Measurements from ENCODE around the gene TNRC6C.
A peak's percentile ranks its signal among the peaks of the same experiment; 100 is the strongest.

The TNRC6C gene

GRCh38 chr17:78031435-78031834 is 72.9 kb downstream of the TNRC6C start:
- no peak for TF ChIP-seq CTCF (conservative IDR thresholded peaks at IDR 0.05)
- no peak overlapping the region for H3K27ac ChIP-seq

GRCh38 chr17:78032166-78032565 is 73.7 kb downstream of the TNRC6C start:
- no peak overlapping the region for H3K27ac ChIP-seq
- TF ChIP-seq ZFX (IDR thresholded peaks at IDR 0.05): no peak
- TF ChIP-seq CTCF (conservative IDR thresholded peaks at IDR 0.05): no peak

GRCh38 chr17:78034429-78035091 is 76.1 kb downstream of the TNRC6C start:
- no peak overlapping the region for H3K27ac ChIP-seq
- TF ChIP-seq CTCF (conservative IDR thresholded peaks at IDR 0.05): no peak
- no peak for TF ChIP-seq ZFX (IDR thresholded peaks at IDR 0.05)

GRCh38 chr17:78037280-78037679 is 78.8 kb downstream of the TNRC6C start:
- TF ChIP-seq CTCF (conservative IDR thresholded peaks at IDR 0.05) (no peak), ZFX (IDR thresholded peaks at IDR 0.05) (no peak)
- no peak overlapping the region for H3K27ac ChIP-seq

- no peak overlapping the region for H3K27ac ChIP-seq
- TF ChIP-seq CTCF (conservative IDR thresholded peaks at IDR 0.05) (no peak), ZFX (IDR thresholded peaks at IDR 0.05) (no peak)
Observed at GRCh38 chr17:78038748-78039288, 80.3 kb downstream of the TNRC6C start.

GRCh38 chr17:78039581-78039980 is 81.1 kb downstream of the TNRC6C start:
- TF ChIP-seq CTCF (conservative IDR thresholded peaks at IDR 0.05) (no peak), ZFX (IDR thresholded peaks at IDR 0.05) (no peak)
- peak overlapping the region; percentile 34 for H3K27ac ChIP-seq

- TF ChIP-seq CTCF (conservative IDR thresholded peaks at IDR 0.05): peak; percentile 41
- TF ChIP-seq ZFX (IDR thresholded peaks at IDR 0.05): no peak
- peak overlapping the region; percentile 81 for H3K27ac ChIP-seq
Observed at GRCh38 chr17:78040440-78041385, 82.2 kb downstream of the TNRC6C start.
